ENCODE data around the gene SARDH. TPM values are rescaled to one million over a fixed set of nuclear protein-coding genes. Genes with fewer than 3 reads are reported as not detected.

The SARDH gene
- total and polyA plus RNA-seq, 2 of the 13 experiments (the other 11 are each of a cell fraction or from before 2014, with no cell fraction given) = 11.6 to 34.9 TPM

- peak; percentile 31 for ATAC-seq
- no peak overlapping the region for H2AFZ ChIP-seq (ENCODE audit: low read length)
- no TSS peak for BruUV-seq (replicated peaks)
- TF ChIP-seq, protein P1, sequence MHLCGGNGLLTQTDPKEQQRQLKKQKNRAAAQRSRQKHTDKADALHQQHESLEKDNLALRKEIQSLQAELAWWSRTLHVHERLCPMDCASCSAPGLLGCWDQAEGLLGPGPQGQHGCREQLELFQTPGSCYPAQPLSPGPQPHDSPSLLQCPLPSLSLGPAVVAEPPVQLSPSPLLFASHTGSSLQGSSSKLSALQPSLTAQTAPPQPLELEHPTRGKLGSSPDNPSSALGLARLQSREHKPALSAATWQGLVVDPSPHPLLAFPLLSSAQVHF (CRISPR knock-in tag; IDR thresholded peaks at IDR 0.05) = no peak
- TF ChIP-seq ZFP37 (CRISPR knock-in tag; IDR thresholded peaks at IDR 0.05; ENCODE audit: borderline replicate concordance) (no peak), ZNF34 (CRISPR knock-in tag; IDR thresholded peaks at IDR 0.05; ENCODE audit: borderline replicate concordance) (no peak), ZGPAT (CRISPR knock-in tag; IDR thresholded peaks at IDR 0.05) (no peak), ZNF335 (CRISPR knock-in tag; IDR thresholded peaks at IDR 0.05) (no peak), ZNF660 (CRISPR knock-in tag; IDR thresholded peaks at IDR 0.05; ENCODE audit: borderline replicate concordance, low read depth) (no peak), FOXJ3 (CRISPR knock-in tag; IDR thresholded peaks at IDR 0.05; ENCODE audit: borderline replicate concordance) (no peak), ZFP91 (CRISPR knock-in tag; IDR thresholded peaks at IDR 0.05; ENCODE audit: borderline replicate concordance) (no peak), FOXK1 (CRISPR knock-in tag; IDR thresholded peaks at IDR 0.05; ENCODE audit: borderline replicate concordance, low read depth) (no peak), ELF1 (CRISPR knock-in tag; IDR thresholded peaks at IDR 0.05) (no peak), HNF4A (CRISPR knock-in tag; IDR thresholded peaks at IDR 0.05) (no peak), ZNF432 (CRISPR knock-in tag; IDR thresholded peaks at IDR 0.05; ENCODE audit: borderline replicate concordance) (no peak), MATR3 (CRISPR knock-in tag; IDR thresholded peaks at IDR 0.05) (no peak), IRX3 (CRISPR knock-in tag; IDR thresholded peaks at IDR 0.05; ENCODE audit: borderline replicate concordance, low read depth) (no peak)
- TF ChIP-seq, protein P2, sequence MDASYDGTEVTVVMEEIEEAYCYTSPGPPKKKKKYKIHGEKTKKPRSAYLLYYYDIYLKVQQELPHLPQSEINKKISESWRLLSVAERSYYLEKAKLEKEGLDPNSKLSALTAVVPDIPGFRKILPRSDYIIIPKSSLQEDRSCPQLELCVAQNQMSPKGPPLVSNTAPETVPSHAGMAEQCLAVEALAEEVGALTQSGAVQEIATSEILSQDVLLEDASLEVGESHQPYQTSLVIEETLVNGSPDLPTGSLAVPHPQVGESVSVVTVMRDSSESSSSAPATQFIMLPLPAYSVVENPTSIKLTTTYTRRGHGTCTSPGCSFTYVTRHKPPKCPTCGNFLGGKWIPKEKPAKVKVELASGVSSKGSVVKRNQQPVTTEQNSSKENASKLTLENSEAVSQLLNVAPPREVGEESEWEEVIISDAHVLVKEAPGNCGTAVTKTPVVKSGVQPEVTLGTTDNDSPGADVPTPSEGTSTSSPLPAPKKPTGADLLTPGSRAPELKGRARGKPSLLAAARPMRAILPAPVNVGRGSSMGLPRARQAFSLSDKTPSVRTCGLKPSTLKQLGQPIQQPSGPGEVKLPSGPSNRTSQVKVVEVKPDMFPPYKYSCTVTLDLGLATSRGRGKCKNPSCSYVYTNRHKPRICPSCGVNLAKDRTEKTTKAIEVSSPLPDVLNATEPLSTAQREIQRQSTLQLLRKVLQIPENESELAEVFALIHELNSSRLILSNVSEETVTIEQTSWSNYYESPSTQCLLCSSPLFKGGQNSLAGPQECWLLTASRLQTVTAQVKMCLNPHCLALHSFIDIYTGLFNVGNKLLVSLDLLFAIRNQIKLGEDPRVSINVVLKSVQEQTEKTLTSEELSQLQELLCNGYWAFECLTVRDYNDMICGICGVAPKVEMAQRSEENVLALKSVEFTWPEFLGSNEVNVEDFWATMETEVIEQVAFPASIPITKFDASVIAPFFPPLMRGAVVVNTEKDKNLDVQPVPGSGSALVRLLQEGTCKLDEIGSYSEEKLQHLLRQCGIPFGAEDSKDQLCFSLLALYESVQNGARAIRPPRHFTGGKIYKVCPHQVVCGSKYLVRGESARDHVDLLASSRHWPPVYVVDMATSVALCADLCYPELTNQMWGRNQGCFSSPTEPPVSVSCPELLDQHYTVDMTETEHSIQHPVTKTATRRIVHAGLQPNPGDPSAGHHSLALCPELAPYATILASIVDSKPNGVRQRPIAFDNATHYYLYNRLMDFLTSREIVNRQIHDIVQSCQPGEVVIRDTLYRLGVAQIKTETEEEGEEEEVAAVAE (CRISPR knock-in tag; IDR thresholded peaks at IDR 0.05; ENCODE audit: borderline replicate concordance) = no peak
Measured at GRCh38 chr9:133769511-133770075, 31.4 kb upstream of the SARDH start.

More at GRCh38 chr9:133769511-133770075, 31.4 kb upstream of the SARDH start:
- H3K9ac ChIP-seq (ENCODE audit: insufficient read depth, low read depth, low read length) = no peak overlapping the region
- peak overlapping the region; percentile 36 for H3K27ac ChIP-seq (ENCODE audit: extremely low read length, insufficient read depth, low read length)
- CTCF ChIA-PET (ENCODE audit: low intra/inter-chr PET ratio, low total read pairs) = interaction anchor here (1.1 to 2.1 kb wide), 4 partner anchors 26 to 237 kb away, joined by 4 to 16 read pairs (median 8); no protein-coding TSS in a partner anchor
- in situ Hi-C loops (cut with HindIII; ENCODE audit: extremely low pct_ligation_motif_present, low pct_unique_long_range_greater_than_20kb) = no loop called here
- H3K4me3 ChIP-seq (replicated peaks in 1 of 3; ENCODE audit: insufficient read depth in 1 of 3, low read depth in 2 of 3, low read length in 3 of 3) = no peak overlapping the region
- H3K4me2 ChIP-seq (ENCODE audit: low read depth, low read length) = no peak overlapping the region
- H3K36me3 ChIP-seq (replicated peaks in 1 of 2; ENCODE audit: control insufficient read depth in 1 of 2, insufficient read depth in 2 of 2, low read length in 2 of 2) = peaks cover 15 to 56% of the 10 kb centered on the region in 2 experiments
- POLR2A ChIA-PET = interaction anchor here (0.9 to 3.9 kb wide), 12 partner anchors 10 to 225 kb away, joined by 3 to 54 read pairs (median 4); partner anchors contain the start of gene SARDH
- WGBS (ENCODE audit: low lambda C conversion rate) = 94% methylated on average over 10 of the region's 17 CpGs
- H3K9me3 ChIP-seq (ENCODE audit: low read length) = 0 out of 2 replicates have a peak, but pooled peaks cover 5% of the 10 kb centered on the region
- no peaks in the 10 kb centered on the region for H3K27me3 ChIP-seq (ENCODE audit: control insufficient read depth in 1 of 2, insufficient read depth in 2 of 2, low read length in 2 of 2)
- intact Hi-C loops (cut with micrococcal nuclease; ENCODE audit: unreplicated experiment) = loop anchor here (1.0 to 2.0 kb wide), 2 partner anchors 31 to 43 kb away; partner anchors contain the start of gene SARDH
- DNase-seq (ENCODE audit: low spot score) (no peak), FAIRE-seq (no peak)
- no peaks in the 10 kb centered on the region for H4K20me1 ChIP-seq (ENCODE audit: insufficient read depth, low read length)
- H3K4me1 ChIP-seq (ENCODE audit: insufficient read depth, low read length) = peaks cover 17% of the 10 kb centered on the region
- no peaks in the 10 kb centered on the region for H3K79me2 ChIP-seq (ENCODE audit: insufficient read depth, low read length)
